GM12878 (cell line): ENCODE results near the gene SGPP2. TPM values are rescaled to one million over a fixed set of nuclear protein-coding genes. Genes with fewer than 3 reads are reported as not detected.

ENCODE experiments used
- ATAC-seq: fragments of 200-7000 bp; cut with Tn5 transposase; 3 replicates; pipeline ENCODE4 v1.9.1; 2020; ENCODE audit warnings: mild to moderate bottlenecking, moderate library complexity
- BruUV-seq: library from RNA; stranded (reverse); fragments of 400-500 nt; replicated peaks from 2 replicates; lab custom pipeline; 2021; lab: Mats Ljungman, UMichigan
- CTCF ChIA-PET: fragments of 300-600 bp; sonication (Branson Sonifier 250); formaldehyde crosslinking; extraction: SDS; loops from one replicate; lab custom pipeline; 2021; ENCODE audit warnings: inconsistent platforms; lab: Yijun Ruan, JAX
- POLR2A ChIA-PET: fragments of 350-600 bp; formaldehyde crosslinking; extraction: SDS; loops from one replicate; lab custom pipeline; 2021; ENCODE audit warnings: inconsistent platforms; lab: Charles Lee
- RAD21 ChIA-PET: fragments of 300-600 bp; sonication (Branson Sonifier 250); formaldehyde crosslinking; loops from one replicate; lab custom pipeline; 2023; ENCODE audit warnings: antibody characterized with exemption; ENCODE audit not compliant: unreplicated experiment; lab: Charles Lee
- SMC1A ChIA-PET: fragments of 300-600 bp; sonication (Branson Sonifier 250); formaldehyde crosslinking; loops from one replicate; lab custom pipeline; 2023; ENCODE audit not compliant: unreplicated experiment, uncharacterized antibody; lab: Charles Lee
- DNase-seq: peaks from one replicate; pipeline ENCODE4 v3.0.0-alpha.2; 2011; ENCODE audit warnings: low read depth, low spot score
- FAIRE-seq: peaks from 3 replicates; lab custom pipeline; 2011; peaks lifted over from hg19 to GRCh38; lab: Jason Lieb, UNC
- H2AFZ ChIP-seq: 2 replicates; pipeline ENCODE4 v1.6.0; 2011; ENCODE audit warnings: low read depth, low read length, control low read depth; ENCODE audit not compliant: control insufficient read depth
- H3K27ac ChIP-seq: 2 replicates; pipeline ENCODE4 v1.5.1; 2011; ENCODE audit warnings: control low read depth; ENCODE audit not compliant: control insufficient read depth, insufficient read depth
- H3K27me3 ChIP-seq, 2 experiments: replicated peaks in 1 of 2; 2 replicates each; pipeline versions ENCODE4 v1.6.0 to v1.6.1; 2011; ENCODE audit warnings: low read length in 1 of 2; ENCODE audit not compliant: control insufficient read depth in 2 of 2, insufficient read depth in 2 of 2
- H3K36me3 ChIP-seq, 2 experiments: 2 replicates each; pipeline ENCODE4 v1.5.1; 2011; ENCODE audit warnings: low read length in 1 of 2; ENCODE audit not compliant: control insufficient read depth in 2 of 2, insufficient read depth in 2 of 2
- H3K4me1 ChIP-seq: 2 replicates; pipeline ENCODE4 v1.6.1; 2011; ENCODE audit warnings: mild to moderate bottlenecking, low read length, moderate library complexity, mixed read lengths; ENCODE audit not compliant: control insufficient read depth, insufficient read depth
- H3K4me2 ChIP-seq: 2 replicates; pipeline ENCODE4 v1.6.0; 2011; ENCODE audit warnings: control low read depth; ENCODE audit not compliant: control insufficient read depth, insufficient read depth
- H3K4me3 ChIP-seq: fragments of 200-600 bp; sonication (generic); 2 replicates; pipeline ENCODE4 v1.5.1; 2016
- H3K79me2 ChIP-seq: 2 replicates; pipeline ENCODE4 v1.6.0; 2011; ENCODE audit warnings: low read length; ENCODE audit not compliant: control insufficient read depth, insufficient read depth
- H3K9ac ChIP-seq: 2 replicates; pipeline ENCODE4 v1.8.0; 2011; ENCODE audit warnings: low read length, control low read depth, mixed read lengths; ENCODE audit not compliant: control insufficient read depth, insufficient read depth
- H3K9me3 ChIP-seq: replicated peaks from 3 replicates; pipeline ENCODE4 v1.5.1; 2011; ENCODE audit warnings: mild to moderate bottlenecking, low read length; ENCODE audit not compliant: control insufficient read depth, insufficient read depth
- H4K20me1 ChIP-seq: 2 replicates; pipeline ENCODE4 v1.6.0; 2011; ENCODE audit not compliant: control insufficient read depth, insufficient read depth
- IKZF2 ChIP-seq, 2 experiments: fragments of 450-650 bp; IDR thresholded peaks; 2 replicates each; pipeline ENCODE4 v1.6.1; 2017; ENCODE audit warnings: mild to moderate bottlenecking in 2 of 2, moderate library complexity in 2 of 2
- LARP7 ChIP-seq: fragments of 450-650 bp; IDR thresholded peaks from 2 replicates; pipeline ENCODE4 v1.6.1; 2017; ENCODE audit warnings: mild to moderate bottlenecking
- MXI1 ChIP-seq: fragments of 150-350 bp; IDR thresholded peaks from 2 replicates; pipeline ENCODE4 v1.6.1; 2011; ENCODE audit warnings: low read depth, mild to moderate bottlenecking, inconsistent platforms, low read length, improper control_type of control experiment
- NBN ChIP-seq: fragments of 450-650 bp; IDR thresholded peaks from 2 replicates; pipeline ENCODE4 v1.6.1; 2016
- RAD21 ChIP-seq: IDR thresholded peaks from 2 replicates; pipeline ENCODE4 v1.6.1; 2011; ENCODE audit warnings: mild to moderate bottlenecking, low read depth, low read length, moderate library complexity; ENCODE audit not compliant: insufficient read depth
- SP1 ChIP-seq: IDR thresholded peaks from one replicate; pipeline ENCODE4 v1.6.1; 2011; ENCODE audit warnings: low read depth, low read length
- TBL1XR1 ChIP-seq: IDR thresholded peaks from 2 replicates; pipeline ENCODE4 v1.6.1; 2012; ENCODE audit warnings: low read depth, low read length, improper control_type of control experiment
- ZZZ3 ChIP-seq: IDR thresholded peaks from 2 replicates; pipeline ENCODE4 v1.6.1; 2011; ENCODE audit warnings: low read depth; ENCODE audit not compliant: control insufficient read depth, insufficient read length
- WGBS: methylation state at CpG from one replicate; pipeline ENCODE4 v1.1.6; 2016; ENCODE audit warnings: low lambda C conversion rate; ENCODE audit not compliant: insufficient replicate concordance, insufficient coverage; ENCODE audit errors: missing lambda C conversion rate; 5-methylcytosine and 5-hydroxymethylcytosine counted together
- in situ Hi-C: fragments of 300-500 bp; cut with MboI; formaldehyde crosslinking; loops from 9 replicates; pipeline ENCODE4 v1.14.3; 2018; ENCODE audit warnings: mixed read lengths
- intact Hi-C: fragments of 100-400 bp; cut with micrococcal nuclease; formaldehyde crosslinking; loops from one replicate; pipeline ENCODE4 v1.14.2; 2022; ENCODE audit not compliant: unreplicated experiment
- polyA plus RNA-seq, 11 experiments: library from polyadenylated mRNA; depleted of rRNA in 4 of 11; unstranded in 6 of 11; stranded (reverse) in 5 of 11; fragments of >200 nt; fragmentation: Nextera tagmentation in 4 of 11; fragmentation: Illumina TruSeq in 1 of 11; extraction: Ambion mirVana in 4 of 11; extraction: Trizol in 1 of 11; gene quantifications; 1 replicate in 1 of 11; 2 replicates in 10 of 11; pipeline versions ENCODE4 v1.2.1 to v1.2.3, GENCODE V29; 2011 to 2016; ENCODE audit warnings: inconsistent platforms in 2 of 11, missing spikeins in 2 of 11, low read depth in 1 of 11
- total RNA-seq, 4 experiments: library from RNA; depleted of rRNA in 3 of 4; stranded (reverse); fragments of >200 nt in 3 of 4; fragmentation: Illumina TruSeq in 1 of 4; extraction: Trizol in 1 of 4; gene quantifications; 2 replicates each; pipeline versions ENCODE4 v1.2.1 to v1.2.3, GENCODE V29; 2013 to 2021
- TF ChIP-seq, protein P1 (sequence below): fragments of 450-650 bp; IDR thresholded peaks from 2 replicates; pipeline ENCODE4 v1.6.1; 2017; ENCODE audit warnings: mild to moderate bottlenecking, low read depth, inconsistent platforms; ENCODE audit not compliant: poor library complexity, severe bottlenecking
- TF ChIP-seq, protein P2 (sequence below): fragments of 450-650 bp; IDR thresholded peaks from 2 replicates; pipeline ENCODE4 v1.6.1; 2014; ENCODE audit warnings: mild to moderate bottlenecking
- TF ChIP-seq, protein P3 (sequence below): IDR thresholded peaks from 2 replicates; pipeline ENCODE4 v1.6.1; 2012; ENCODE audit warnings: low read depth, low read length, improper control_type of control experiment
- TF ChIP-seq, protein P4 (sequence below): IDR thresholded peaks from 2 replicates; pipeline ENCODE4 v1.6.1; 2012; ENCODE audit warnings: mild to moderate bottlenecking, low read depth, low read length
- TF ChIP-seq, protein P5 (sequence below): fragments of 450-650 bp; conservative IDR thresholded peaks from 2 replicates; pipeline ENCODE4 v1.6.1; 2017; ENCODE audit warnings: mild to moderate bottlenecking, moderate library complexity

Gene SGPP2
- total and polyA plus RNA-seq, 10 of the 15 experiments (the other 5 are each of a cell fraction or from before 2014, with no cell fraction given): 3.5 to 84.9 (median 13.1) TPM

- no peak for TF ChIP-seq IKZF2 (IDR thresholded peaks at IDR 0.05)
- TF ChIP-seq, protein P1, sequence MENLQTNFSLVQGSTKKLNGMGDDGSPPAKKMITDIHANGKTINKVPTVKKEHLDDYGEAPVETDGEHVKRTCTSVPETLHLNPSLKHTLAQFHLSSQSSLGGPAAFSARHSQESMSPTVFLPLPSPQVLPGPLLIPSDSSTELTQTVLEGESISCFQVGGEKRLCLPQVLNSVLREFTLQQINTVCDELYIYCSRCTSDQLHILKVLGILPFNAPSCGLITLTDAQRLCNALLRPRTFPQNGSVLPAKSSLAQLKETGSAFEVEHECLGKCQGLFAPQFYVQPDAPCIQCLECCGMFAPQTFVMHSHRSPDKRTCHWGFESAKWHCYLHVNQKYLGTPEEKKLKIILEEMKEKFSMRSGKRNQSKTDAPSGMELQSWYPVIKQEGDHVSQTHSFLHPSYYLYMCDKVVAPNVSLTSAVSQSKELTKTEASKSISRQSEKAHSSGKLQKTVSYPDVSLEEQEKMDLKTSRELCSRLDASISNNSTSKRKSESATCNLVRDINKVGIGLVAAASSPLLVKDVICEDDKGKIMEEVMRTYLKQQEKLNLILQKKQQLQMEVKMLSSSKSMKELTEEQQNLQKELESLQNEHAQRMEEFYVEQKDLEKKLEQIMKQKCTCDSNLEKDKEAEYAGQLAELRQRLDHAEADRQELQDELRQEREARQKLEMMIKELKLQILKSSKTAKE: no peak
- TF ChIP-seq MXI1: no peak
Observed at GRCh38 chr2:222532315-222532714, 108.0 kb downstream of the SGPP2 start (continued).

DNA sequence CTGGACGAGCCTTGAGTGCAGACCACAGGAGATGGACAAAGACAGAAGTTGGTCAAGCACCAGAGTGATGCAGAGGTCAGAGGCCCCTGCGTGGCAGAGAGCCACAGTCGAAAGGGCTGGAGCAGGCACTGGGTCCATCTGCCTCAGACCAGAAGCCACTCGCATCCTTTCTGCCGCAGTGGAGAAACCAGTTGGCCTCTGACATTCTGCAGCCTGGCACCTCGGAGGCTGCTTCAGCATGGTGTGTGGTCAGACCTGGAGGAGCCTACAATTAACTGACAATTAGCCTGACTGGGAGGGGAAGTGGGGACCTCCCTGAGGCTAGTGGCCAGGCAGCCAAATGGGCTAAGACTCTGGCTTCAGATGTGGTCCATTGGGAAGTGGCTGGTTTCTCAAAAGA is 111.1 kb downstream of the SGPP2 start:
- Histone ChIP-seq H3K9ac (no peak overlapping the region), H3K4me3 (no peak overlapping the region), H4K20me1 (no peaks in the 10 kb centered on the region), H3K27ac (no peak overlapping the region), H3K4me1 (no peaks in the 10 kb centered on the region), H3K79me2 (no peaks in the 10 kb centered on the region), H3K36me3 (peaks cover 8 to 11% of the 10 kb centered on the region in 2 experiments; a peak in 3 of 4 replicates), H2AFZ (no peak overlapping the region), H3K4me2 (no peak overlapping the region), H3K27me3 (no peaks in the 10 kb centered on the region), H3K9me3 (no peaks in the 10 kb centered on the region; the same call in 1 of the 3 replicates)
- CTCF ChIA-PET: no interaction called here
- SMC1A ChIA-PET: no interaction called here
- POLR2A ChIA-PET: interaction anchor here (0.9 kb wide), 1 partner anchor 16 kb away, joined by 3 read pairs; no protein-coding TSS in a partner anchor
- 89% methylated on average over 6 of the region's 6 CpGs for WGBS
- in situ Hi-C loops (no loop called here), intact Hi-C loops (no loop called here)
- no TSS peak for BruUV-seq
- ATAC-seq: no peak
- RAD21 ChIA-PET: interaction anchor here (1.4 kb wide), 1 partner anchor 217 kb away, joined by 4 read pairs; no protein-coding TSS in a partner anchor
- no peak for DNase-seq
- FAIRE-seq: no peak
- no peak for TF ChIP-seq LARP7
- TF ChIP-seq, protein P2, sequence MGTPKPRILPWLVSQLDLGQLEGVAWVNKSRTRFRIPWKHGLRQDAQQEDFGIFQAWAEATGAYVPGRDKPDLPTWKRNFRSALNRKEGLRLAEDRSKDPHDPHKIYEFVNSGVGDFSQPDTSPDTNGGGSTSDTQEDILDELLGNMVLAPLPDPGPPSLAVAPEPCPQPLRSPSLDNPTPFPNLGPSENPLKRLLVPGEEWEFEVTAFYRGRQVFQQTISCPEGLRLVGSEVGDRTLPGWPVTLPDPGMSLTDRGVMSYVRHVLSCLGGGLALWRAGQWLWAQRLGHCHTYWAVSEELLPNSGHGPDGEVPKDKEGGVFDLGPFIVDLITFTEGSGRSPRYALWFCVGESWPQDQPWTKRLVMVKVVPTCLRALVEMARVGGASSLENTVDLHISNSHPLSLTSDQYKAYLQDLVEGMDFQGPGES: no peak
- TF ChIP-seq MXI1: no peak
- TF ChIP-seq, protein P3, sequence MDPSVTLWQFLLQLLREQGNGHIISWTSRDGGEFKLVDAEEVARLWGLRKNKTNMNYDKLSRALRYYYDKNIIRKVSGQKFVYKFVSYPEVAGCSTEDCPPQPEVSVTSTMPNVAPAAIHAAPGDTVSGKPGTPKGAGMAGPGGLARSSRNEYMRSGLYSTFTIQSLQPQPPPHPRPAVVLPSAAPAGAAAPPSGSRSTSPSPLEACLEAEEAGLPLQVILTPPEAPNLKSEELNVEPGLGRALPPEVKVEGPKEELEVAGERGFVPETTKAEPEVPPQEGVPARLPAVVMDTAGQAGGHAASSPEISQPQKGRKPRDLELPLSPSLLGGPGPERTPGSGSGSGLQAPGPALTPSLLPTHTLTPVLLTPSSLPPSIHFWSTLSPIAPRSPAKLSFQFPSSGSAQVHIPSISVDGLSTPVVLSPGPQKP: no peak
- TF ChIP-seq NBN: no peak
- TF ChIP-seq, protein P4, sequence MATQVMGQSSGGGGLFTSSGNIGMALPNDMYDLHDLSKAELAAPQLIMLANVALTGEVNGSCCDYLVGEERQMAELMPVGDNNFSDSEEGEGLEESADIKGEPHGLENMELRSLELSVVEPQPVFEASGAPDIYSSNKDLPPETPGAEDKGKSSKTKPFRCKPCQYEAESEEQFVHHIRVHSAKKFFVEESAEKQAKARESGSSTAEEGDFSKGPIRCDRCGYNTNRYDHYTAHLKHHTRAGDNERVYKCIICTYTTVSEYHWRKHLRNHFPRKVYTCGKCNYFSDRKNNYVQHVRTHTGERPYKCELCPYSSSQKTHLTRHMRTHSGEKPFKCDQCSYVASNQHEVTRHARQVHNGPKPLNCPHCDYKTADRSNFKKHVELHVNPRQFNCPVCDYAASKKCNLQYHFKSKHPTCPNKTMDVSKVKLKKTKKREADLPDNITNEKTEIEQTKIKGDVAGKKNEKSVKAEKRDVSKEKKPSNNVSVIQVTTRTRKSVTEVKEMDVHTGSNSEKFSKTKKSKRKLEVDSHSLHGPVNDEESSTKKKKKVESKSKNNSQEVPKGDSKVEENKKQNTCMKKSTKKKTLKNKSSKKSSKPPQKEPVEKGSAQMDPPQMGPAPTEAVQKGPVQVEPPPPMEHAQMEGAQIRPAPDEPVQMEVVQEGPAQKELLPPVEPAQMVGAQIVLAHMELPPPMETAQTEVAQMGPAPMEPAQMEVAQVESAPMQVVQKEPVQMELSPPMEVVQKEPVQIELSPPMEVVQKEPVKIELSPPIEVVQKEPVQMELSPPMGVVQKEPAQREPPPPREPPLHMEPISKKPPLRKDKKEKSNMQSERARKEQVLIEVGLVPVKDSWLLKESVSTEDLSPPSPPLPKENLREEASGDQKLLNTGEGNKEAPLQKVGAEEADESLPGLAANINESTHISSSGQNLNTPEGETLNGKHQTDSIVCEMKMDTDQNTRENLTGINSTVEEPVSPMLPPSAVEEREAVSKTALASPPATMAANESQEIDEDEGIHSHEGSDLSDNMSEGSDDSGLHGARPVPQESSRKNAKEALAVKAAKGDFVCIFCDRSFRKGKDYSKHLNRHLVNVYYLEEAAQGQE: no peak
- no peak for TF ChIP-seq ZZZ3
- TF ChIP-seq RAD21: no peak
- TF ChIP-seq SP1: no peak
- TF ChIP-seq, protein P5, sequence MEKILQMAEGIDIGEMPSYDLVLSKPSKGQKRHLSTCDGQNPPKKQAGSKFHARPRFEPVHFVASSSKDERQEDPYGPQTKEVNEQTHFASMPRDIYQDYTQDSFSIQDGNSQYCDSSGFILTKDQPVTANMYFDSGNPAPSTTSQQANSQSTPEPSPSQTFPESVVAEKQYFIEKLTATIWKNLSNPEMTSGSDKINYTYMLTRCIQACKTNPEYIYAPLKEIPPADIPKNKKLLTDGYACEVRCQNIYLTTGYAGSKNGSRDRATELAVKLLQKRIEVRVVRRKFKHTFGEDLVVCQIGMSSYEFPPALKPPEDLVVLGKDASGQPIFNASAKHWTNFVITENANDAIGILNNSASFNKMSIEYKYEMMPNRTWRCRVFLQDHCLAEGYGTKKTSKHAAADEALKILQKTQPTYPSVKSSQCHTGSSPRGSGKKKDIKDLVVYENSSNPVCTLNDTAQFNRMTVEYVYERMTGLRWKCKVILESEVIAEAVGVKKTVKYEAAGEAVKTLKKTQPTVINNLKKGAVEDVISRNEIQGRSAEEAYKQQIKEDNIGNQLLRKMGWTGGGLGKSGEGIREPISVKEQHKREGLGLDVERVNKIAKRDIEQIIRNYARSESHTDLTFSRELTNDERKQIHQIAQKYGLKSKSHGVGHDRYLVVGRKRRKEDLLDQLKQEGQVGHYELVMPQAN: no peak
- no peak for TF ChIP-seq TBL1XR1
